ENCODE results near the gene UBE2D2. TPM values are rescaled to one million over a fixed set of nuclear protein-coding genes. Genes with fewer than 3 reads are reported as not detected.

UBE2D2 gene
- total RNA-seq, 1 experiment from 2014 or later: 222 TPM

- ATAC-seq (peak; percentile 11), DNase-seq (ENCODE audit: low read depth, low spot score) (no peak)
- ChIA-PET POLR2A (no interaction called here), CTCF (interaction anchor here (0.6 kb wide), 1 partner anchor 17 kb away, joined by 3 read pairs; no protein-coding TSS in a partner anchor)
- Histone ChIP-seq H3K27ac (ENCODE audit: low read length) (peak overlapping the region; percentile 99), H3K27me3 (ENCODE audit: control insufficient read depth, insufficient read depth, low read length) (no peaks in the 10 kb centered on the region), H3K4me1 (ENCODE audit: control insufficient read depth, insufficient read depth, low read length) (peaks cover 96% of the 10 kb centered on the region), H3K4me3 (ENCODE audit: low read depth in 2 of 2, low read length in 2 of 2) (peak overlapping the region; percentile 28 to 52), H3K36me3 (ENCODE audit: control insufficient read depth, insufficient read depth, low read length) (no peaks in the 10 kb centered on the region), H3K9me3 (ENCODE audit: control insufficient read depth, insufficient read depth, low read depth, low read length) (no peaks in the 10 kb centered on the region)
- intact Hi-C loops (cut with micrococcal nuclease; ENCODE audit: unreplicated experiment) (no loop called here), in situ Hi-C loops (cut with HindIII; ENCODE audit: low pct_unique_long_range_greater_than_20kb, low sequenced_read_pairs) (no loop called here)
- no peak for TF ChIP-seq POLR2AphosphoS5 (IDR thresholded peaks at IDR 0.05; ENCODE audit: low read depth, low read length)
- TF ChIP-seq CTCF (IDR thresholded peaks at IDR 0.05): no peak
- TF ChIP-seq TCF7L2 (IDR thresholded peaks at IDR 0.05; ENCODE audit: low read depth, low read length): no peak
- TF ChIP-seq REST (IDR thresholded peaks at IDR 0.05; ENCODE audit: insufficient read depth in 1 of 2, low read depth in 2 of 2, low read length in 1 of 2): no peak
- TF ChIP-seq SIN3A (IDR thresholded peaks at IDR 0.05; ENCODE audit: borderline replicate concordance, insufficient read depth, low read depth, low read length): no peak
- no TSS peak for BruUV-seq (replicated peaks)
Measured at GRCh38 chr5:139668064-139668880, 107.1 kb downstream of the UBE2D2 start.

GRCh38 chr5:139668924-139669661, 108.0 kb downstream of the UBE2D2 start:
- no TSS peak for BruUV-seq (replicated peaks)
- Histone ChIP-seq H3K27me3 (ENCODE audit: control insufficient read depth, insufficient read depth, low read length) (no peaks in the 10 kb centered on the region), H3K36me3 (ENCODE audit: control insufficient read depth, insufficient read depth, low read length) (no peaks in the 10 kb centered on the region), H3K4me3 (ENCODE audit: low read depth in 2 of 2, low read length in 2 of 2) (peak overlapping the region in 1 of 2 experiments; percentile 52; a peak in 3 of 4 replicates), H3K9me3 (ENCODE audit: control insufficient read depth, insufficient read depth, low read depth, low read length) (no peaks in the 10 kb centered on the region), H3K27ac (ENCODE audit: low read length) (peak overlapping the region; percentile 99), H3K4me1 (ENCODE audit: control insufficient read depth, insufficient read depth, low read length) (peaks cover 96% of the 10 kb centered on the region)
- POLR2A ChIA-PET: interaction anchor here (0.6 kb wide), 1 partner anchor 17 kb away, joined by 6 read pairs; no protein-coding TSS in a partner anchor
- TF ChIP-seq TCF7L2 (IDR thresholded peaks at IDR 0.05; ENCODE audit: low read depth, low read length): no peak
- no peak for TF ChIP-seq REST (IDR thresholded peaks at IDR 0.05; ENCODE audit: insufficient read depth in 1 of 2, low read depth in 2 of 2, low read length in 1 of 2)
- TF ChIP-seq SIN3A (IDR thresholded peaks at IDR 0.05; ENCODE audit: borderline replicate concordance, insufficient read depth, low read depth, low read length): no peak
- CTCF ChIA-PET: no interaction called here
- in situ Hi-C loops (cut with HindIII; ENCODE audit: low pct_unique_long_range_greater_than_20kb, low sequenced_read_pairs): no loop called here
- DNase-seq (ENCODE audit: low read depth, low spot score) (no peak), ATAC-seq (no peak)
- intact Hi-C loops (cut with micrococcal nuclease; ENCODE audit: unreplicated experiment): no loop called here
